ACC112 (cell line): ENCODE measurements around the gene FOXN3.
"Not testable (repeated sequence)": the region's sequence is repeated elsewhere in the genome, so short reads cannot be mapped to it uniquely, and the experiment has no call there.

Experiments used
- H2AFZ ChIP-seq: fragments of 200-600 bp; sonication (generic); one replicate; pipeline ENCODE4 v1.6.0; 2017; ENCODE audit warnings: antibody characterized with exemption, low read length; ENCODE audit not compliant: unreplicated experiment
- H3K27ac ChIP-seq: fragments of 200-600 bp; sonication (generic); 2 replicates; pipeline ENCODE4 v1.5.1; 2014; ENCODE audit warnings: low read depth, mild to moderate bottlenecking, antibody characterized with exemption, low read length, moderate library complexity
- H3K27me3 ChIP-seq: fragments of 200-600 bp; sonication (generic); 2 replicates; pipeline ENCODE4 v1.6.1; 2014; ENCODE audit warnings: mild to moderate bottlenecking, antibody characterized with exemption, low read length, moderate library complexity, mixed read lengths; ENCODE audit not compliant: insufficient read depth
- H3K36me3 ChIP-seq: fragments of 200-600 bp; sonication (generic); 2 replicates; pipeline ENCODE4 v1.6.1; 2016; ENCODE audit warnings: mild to moderate bottlenecking, antibody characterized with exemption, low read length, moderate library complexity, mixed read lengths; ENCODE audit not compliant: insufficient read depth
- H3K4me1 ChIP-seq: fragments of 200-600 bp; sonication (generic); one replicate; pipeline ENCODE4 v1.6.1; 2016; ENCODE audit warnings: low read length, mixed read lengths; ENCODE audit not compliant: insufficient read depth, unreplicated experiment, control insufficient read depth
- H3K4me3 ChIP-seq: fragments of 200-600 bp; sonication (generic); 2 replicates; pipeline ENCODE4 v1.5.1; 2014; ENCODE audit warnings: mild to moderate bottlenecking, low read depth, low read length
- H3K79me2 ChIP-seq: fragments of 200-600 bp; sonication (generic); one replicate; pipeline ENCODE4 v1.6.0; 2016; ENCODE audit warnings: low read length; ENCODE audit not compliant: control insufficient read depth, unreplicated experiment, insufficient read depth

FOXN3 gene

GRCh38 chr14:89259951-89260609, 157.0 kb downstream of the FOXN3 start:
- H3K27me3 ChIP-seq: no peaks in the 10 kb centered on the region
- no peak overlapping the region for H2AFZ ChIP-seq
- no peaks in the 10 kb centered on the region for H3K36me3 ChIP-seq
- H3K4me1 ChIP-seq: no peaks in the 10 kb centered on the region
- H3K79me2 ChIP-seq: peaks cover 9% of the 10 kb centered on the region
- no peak overlapping the region for H3K27ac ChIP-seq
- H3K4me3 ChIP-seq: no peak overlapping the region

GRCh38 chr14:89258728-89259273, 158.2 kb downstream of the FOXN3 start:
- H3K79me2 ChIP-seq: peaks cover 4% of the 10 kb centered on the region

GRCh38 chr14:89256951-89257350, 160.1 kb downstream of the FOXN3 start:
- H3K36me3 ChIP-seq: no peaks in the 10 kb centered on the region
- no peaks in the 10 kb centered on the region for H3K27me3 ChIP-seq
- H3K79me2 ChIP-seq: peaks cover 4% of the 10 kb centered on the region
- no peak overlapping the region for H3K27ac ChIP-seq
- H2AFZ ChIP-seq: no peak overlapping the region
- no peak overlapping the region for H3K4me3 ChIP-seq
- no peaks in the 10 kb centered on the region for H3K4me1 ChIP-seq

More at GRCh38 chr14:89258728-89259273, 158.2 kb downstream of the FOXN3 start:
- H2AFZ ChIP-seq: no peak overlapping the region
- H3K4me3 ChIP-seq: no peak overlapping the region
- no peaks in the 10 kb centered on the region for H3K36me3 ChIP-seq
- H3K27ac ChIP-seq: no peak overlapping the region
- no peaks in the 10 kb centered on the region for H3K27me3 ChIP-seq
- H3K4me1 ChIP-seq: no peaks in the 10 kb centered on the region

- no peaks in the 10 kb centered on the region for H3K4me1 ChIP-seq
- no peak overlapping the region for H3K27ac ChIP-seq
- no peak overlapping the region for H3K4me3 ChIP-seq
- no peak overlapping the region for H2AFZ ChIP-seq
- peaks cover 4% of the 10 kb centered on the region for H3K79me2 ChIP-seq
- no peaks in the 10 kb centered on the region for H3K36me3 ChIP-seq
- H3K27me3 ChIP-seq: no peaks in the 10 kb centered on the region
These were observed 160.8 kb downstream of the FOXN3 start for GRCh38 chr14:89256283-89256682.

GRCh38 chr14:89255852-89256251, 161.2 kb downstream of the FOXN3 start:
- H3K27me3 ChIP-seq: no peaks in the 10 kb centered on the region
- peaks cover 4% of the 10 kb centered on the region for H3K79me2 ChIP-seq
- H3K27ac ChIP-seq: no peak overlapping the region
- H3K4me1 ChIP-seq: no peaks in the 10 kb centered on the region
- no peak overlapping the region for H2AFZ ChIP-seq
- no peak overlapping the region for H3K4me3 ChIP-seq
- no peaks in the 10 kb centered on the region for H3K36me3 ChIP-seq

- H2AFZ ChIP-seq: no peak overlapping the region
- peaks cover 4% of the 10 kb centered on the region for H3K79me2 ChIP-seq
- no peaks in the 10 kb centered on the region for H3K4me1 ChIP-seq
- no peaks in the 10 kb centered on the region for H3K36me3 ChIP-seq
- H3K27me3 ChIP-seq: no peaks in the 10 kb centered on the region
- no peak overlapping the region for H3K4me3 ChIP-seq
- no peak overlapping the region for H3K27ac ChIP-seq
These were observed 162.0 kb downstream of the FOXN3 start for GRCh38 chr14:89255012-89255411.

- no peak overlapping the region for H3K4me3 ChIP-seq
- no peaks in the 10 kb centered on the region for H3K27me3 ChIP-seq
- no peak overlapping the region for H2AFZ ChIP-seq
- no peaks in the 10 kb centered on the region for H3K36me3 ChIP-seq
- H3K27ac ChIP-seq: no peak overlapping the region
- peaks cover 4% of the 10 kb centered on the region for H3K79me2 ChIP-seq
- no peaks in the 10 kb centered on the region for H3K4me1 ChIP-seq
These were observed 162.7 kb downstream of the FOXN3 start for GRCh38 chr14:89254166-89254909.

GRCh38 chr14:89252887-89253532, 164.0 kb downstream of the FOXN3 start:
- Histone ChIP-seq H3K4me1 (no peaks in the 10 kb centered on the region), H3K4me3 (no peak overlapping the region), H3K27me3 (no peaks in the 10 kb centered on the region), H3K27ac (no peak overlapping the region), H2AFZ (no peak overlapping the region), H3K36me3 (no peaks in the 10 kb centered on the region), H3K79me2 (peaks cover 4% of the 10 kb centered on the region)

GRCh38 chr14:89251061-89251460, 166.0 kb downstream of the FOXN3 start:
- Histone ChIP-seq H2AFZ (no peak overlapping the region), H3K27me3 (no peaks in the 10 kb centered on the region), H3K4me1 (no peaks in the 10 kb centered on the region), H3K27ac (no peak overlapping the region), H3K36me3 (no peaks in the 10 kb centered on the region), H3K4me3 (no peak overlapping the region), H3K79me2 (no peaks in the 10 kb centered on the region)

- not testable (repeated sequence) for H3K36me3 ChIP-seq, H3K27ac ChIP-seq, H3K4me3 ChIP-seq, H3K27me3 ChIP-seq, H3K4me1 ChIP-seq, H3K79me2 ChIP-seq, H2AFZ ChIP-seq
These were observed 166.4 kb downstream of the FOXN3 start for GRCh38 chr14:89250655-89250975.
